SK-N-SH (cell line): ENCODE measurements around the gene STEAP1. TPM values are rescaled to one million over a fixed set of nuclear protein-coding genes. Genes with fewer than 3 reads are reported as not detected.

ENCODE experiments used
- CTCF ChIA-PET: fragments of 300-600, 350-600 bp; formaldehyde crosslinking; extraction: SDS; loops from one replicate; lab custom pipeline; 2021; lab: Yijun Ruan, JAX
- POLR2A ChIA-PET: fragments of 350-600 bp; sonication (Branson Sonifier 250); formaldehyde crosslinking; extraction: SDS; loops from one replicate; lab custom pipeline; 2020; ENCODE audit warnings: antibody characterized with exemption, inconsistent platforms; lab: Yijun Ruan, JAX
- DNase-seq: peaks from one replicate; pipeline ENCODE4 v3.0.0; 2012
- H2AFZ ChIP-seq: fragments of 200-600 bp; sonication (generic); 2 replicates; pipeline ENCODE4 v1.8.1; 2016; ENCODE audit warnings: antibody characterized with exemption, mild to moderate bottlenecking, low read depth
- H3F3A ChIP-seq: fragments of 200-600 bp; sonication (generic); replicated peaks from 2 replicates; pipeline ENCODE3; 2016; ENCODE audit warnings: antibody characterized with exemption, mild to moderate bottlenecking; ENCODE audit not compliant: insufficient read depth
- H3K27ac ChIP-seq, 2 experiments: fragments of 200-500 bp in 1 of 2; fragments of 200-600 bp in 1 of 2; sonication (Bioruptor generic) in 1 of 2; sonication (generic), shearing (Covaris generic) in 1 of 2; 2 replicates each; pipeline versions ENCODE4 v1.5.1 to v1.6.1; 2014 to 2016; ENCODE audit warnings: low read depth in 2 of 2, inconsistent platforms in 1 of 2, low read length in 1 of 2, mild to moderate bottlenecking in 1 of 2, mixed read lengths in 1 of 2
- H3K27me3 ChIP-seq: fragments of 200-600 bp; sonication (generic), shearing (Covaris generic); 2 replicates; pipeline ENCODE4 v1.6.1; 2016; ENCODE audit warnings: mixed run types; ENCODE audit not compliant: insufficient read depth
- H3K36me3 ChIP-seq, 2 experiments: fragments of 200-500 bp in 1 of 2; fragments of 200-600 bp in 1 of 2; sonication (Bioruptor generic) in 1 of 2; sonication (generic) in 1 of 2; replicated peaks in 1 of 2; 2 replicates each; pipeline versions ENCODE3 to v1.5.1; 2014 to 2016; ENCODE audit warnings: low read length in 1 of 2, mild to moderate bottlenecking in 1 of 2; ENCODE audit not compliant: insufficient read depth in 2 of 2, control insufficient read depth in 1 of 2
- H3K4me1 ChIP-seq, 2 experiments: fragments of 200-500 bp in 1 of 2; fragments of 200-600 bp in 1 of 2; sonication (Bioruptor generic) in 1 of 2; sonication (generic), shearing (Covaris generic) in 1 of 2; 2 replicates each; pipeline versions ENCODE4 v1.5.1 to v1.6.1; 2014 to 2016; ENCODE audit warnings: low read depth in 1 of 2, low read length in 1 of 2, mixed run types in 1 of 2; ENCODE audit not compliant: insufficient read depth in 2 of 2, control insufficient read depth in 1 of 2
- H3K4me2 ChIP-seq: fragments of 200-600 bp; sonication (generic), shearing (Covaris generic); 2 replicates; pipeline ENCODE4 v1.6.1; 2017; ENCODE audit warnings: mixed run types
- H3K4me3 ChIP-seq, 2 experiments: fragments of 200-500 bp in 1 of 2; fragments of 200-600 bp in 1 of 2; sonication (Bioruptor generic) in 1 of 2; sonication (generic), shearing (Covaris generic) in 1 of 2; 2 replicates each; pipeline versions ENCODE4 v1.5.1 to v1.8.1; 2014 to 2016; ENCODE audit warnings: low read depth in 2 of 2, inconsistent platforms in 1 of 2, low read length in 1 of 2, mild to moderate bottlenecking in 1 of 2, mixed read lengths in 1 of 2, moderate library complexity in 1 of 2
- H3K79me2 ChIP-seq: fragments of 200-600 bp; sonication (generic); 2 replicates; pipeline ENCODE4 v1.8.1; 2017; ENCODE audit warnings: mild to moderate bottlenecking; ENCODE audit not compliant: insufficient read depth
- H3K9ac ChIP-seq: fragments of 200-600 bp; sonication (generic); 2 replicates; pipeline ENCODE4 v1.6.1; 2017; ENCODE audit warnings: mixed run types
- H3K9me2 ChIP-seq: fragments of 200-600 bp; sonication (generic); 2 replicates; pipeline ENCODE4 v1.6.1; 2017; ENCODE audit warnings: mixed run types
- H3K9me3 ChIP-seq: fragments of 200-600 bp; sonication (generic); 2 replicates; pipeline ENCODE4 v1.6.1; 2017; ENCODE audit warnings: mixed run types, mild to moderate bottlenecking, moderate library complexity
- H4K20me1 ChIP-seq: fragments of 200-600 bp; sonication (generic); 2 replicates; pipeline ENCODE4 v1.6.1; 2017; ENCODE audit warnings: mild to moderate bottlenecking, mixed run types; ENCODE audit not compliant: insufficient read depth
- CHD2 ChIP-seq: fragments of 150-350 bp; IDR thresholded peaks from 2 replicates; pipeline ENCODE4 v1.6.1; 2018; ENCODE audit warnings: low read length; ENCODE audit not compliant: partially characterized antibody
- EP300 ChIP-seq, 2 experiments: IDR thresholded peaks; 2 replicates each; pipeline versions ENCODE4 v1.4.0 to v1.6.1; 2012; ENCODE audit warnings: borderline replicate concordance in 1 of 2, low read depth in 1 of 2, low read length in 1 of 2
- EZH2phosphoT487 ChIP-seq: fragments of 200-600 bp; sonication (generic); IDR thresholded peaks from 2 replicates; pipeline ENCODE4 v1.6.1; 2017; ENCODE audit warnings: low read depth, mixed run types, mild to moderate bottlenecking, antibody characterized with exemption, moderate library complexity, borderline replicate concordance
- FOXJ3 ChIP-seq: sonication (generic); formaldehyde crosslinking; IDR thresholded peaks from 2 replicates; pipeline ENCODE4 v1.5.1; 2020; ENCODE audit warnings: mild to moderate bottlenecking, missing genetic modification reagents
- FOXM1 ChIP-seq: IDR thresholded peaks from 2 replicates; pipeline ENCODE4 v1.4.0; 2012; ENCODE audit warnings: low read depth, mild to moderate bottlenecking
- GABPA ChIP-seq: IDR thresholded peaks from 2 replicates; pipeline ENCODE4 v1.4.0; 2012; ENCODE audit warnings: low read depth, mild to moderate bottlenecking
- GATA2 ChIP-seq: sonication (generic); formaldehyde crosslinking; IDR thresholded peaks from 2 replicates; pipeline ENCODE4 v1.5.0; 2020; ENCODE audit warnings: mild to moderate bottlenecking, missing genetic modification reagents
- NFIC ChIP-seq: IDR thresholded peaks from 2 replicates; pipeline ENCODE4 v1.4.0; 2012; ENCODE audit warnings: borderline replicate concordance
- NRF1 ChIP-seq: IDR thresholded peaks from 2 replicates; pipeline ENCODE4 v1.6.1; 2012; ENCODE audit warnings: low read depth, mild to moderate bottlenecking, low read length
- POLR2AphosphoS5 ChIP-seq: IDR thresholded peaks from 2 replicates; pipeline ENCODE4 v1.6.1; 2012; ENCODE audit warnings: low read depth, low read length
- RCOR1 ChIP-seq: fragments of 150-350 bp; IDR thresholded peaks from 2 replicates; pipeline ENCODE4 v1.6.1; 2017; ENCODE audit warnings: antibody characterized with exemption, low read length
- RXRA ChIP-seq: IDR thresholded peaks from 2 replicates; pipeline ENCODE4 v1.4.0; 2012; ENCODE audit warnings: low read depth, mild to moderate bottlenecking, borderline replicate concordance
- SIN3A ChIP-seq: IDR thresholded peaks from 2 replicates; pipeline ENCODE4 v1.6.1; 2012; ENCODE audit warnings: low read depth, mild to moderate bottlenecking, low read length, moderate library complexity, borderline replicate concordance
- TCF12 ChIP-seq: IDR thresholded peaks from 2 replicates; pipeline ENCODE4 v1.4.0; 2012
- WGBS: methylation state at CpG from one replicate; pipeline ENCODE4 v1.1.6; 2017; ENCODE audit warnings: low lambda C conversion rate; 5-methylcytosine and 5-hydroxymethylcytosine counted together
- polyA plus RNA-seq, 3 experiments: library from polyadenylated mRNA; depleted of rRNA; stranded (reverse); fragments of >200 nt; gene quantifications; 2 replicates each; pipeline ENCODE4 v1.2.3, GENCODE V29; 2012
- TF ChIP-seq, protein P1 (sequence below): fragments of 150-350 bp; IDR thresholded peaks from 2 replicates; pipeline ENCODE4 v1.6.1; 2017; ENCODE audit warnings: antibody characterized with exemption, low read length, low read depth, borderline replicate concordance
- TF ChIP-seq, protein P2 (sequence below): IDR thresholded peaks from 2 replicates; pipeline ENCODE4; 2012
- TF ChIP-seq, protein P3 (sequence below): fragments of 150-350 bp; IDR thresholded peaks from 2 replicates; pipeline ENCODE4 v1.6.1; 2016; ENCODE audit warnings: mild to moderate bottlenecking, low read depth, low read length
- TF ChIP-seq, protein P4 (sequence below): IDR thresholded peaks from 2 replicates; pipeline ENCODE4 v1.6.1; 2012; ENCODE audit warnings: mild to moderate bottlenecking, low read depth, low read length, moderate library complexity
- TF ChIP-seq, protein P5 (sequence below): fragments of 200-600 bp; sonication (generic); IDR thresholded peaks from 2 replicates; pipeline ENCODE4 v1.6.1; 2017; ENCODE audit warnings: antibody characterized with exemption, mild to moderate bottlenecking, moderate library complexity

The STEAP1 gene
- polyA plus RNA-seq, 1 of the 3 experiments (the other 2 are of a cell fraction), result 17.0 TPM

DNA sequence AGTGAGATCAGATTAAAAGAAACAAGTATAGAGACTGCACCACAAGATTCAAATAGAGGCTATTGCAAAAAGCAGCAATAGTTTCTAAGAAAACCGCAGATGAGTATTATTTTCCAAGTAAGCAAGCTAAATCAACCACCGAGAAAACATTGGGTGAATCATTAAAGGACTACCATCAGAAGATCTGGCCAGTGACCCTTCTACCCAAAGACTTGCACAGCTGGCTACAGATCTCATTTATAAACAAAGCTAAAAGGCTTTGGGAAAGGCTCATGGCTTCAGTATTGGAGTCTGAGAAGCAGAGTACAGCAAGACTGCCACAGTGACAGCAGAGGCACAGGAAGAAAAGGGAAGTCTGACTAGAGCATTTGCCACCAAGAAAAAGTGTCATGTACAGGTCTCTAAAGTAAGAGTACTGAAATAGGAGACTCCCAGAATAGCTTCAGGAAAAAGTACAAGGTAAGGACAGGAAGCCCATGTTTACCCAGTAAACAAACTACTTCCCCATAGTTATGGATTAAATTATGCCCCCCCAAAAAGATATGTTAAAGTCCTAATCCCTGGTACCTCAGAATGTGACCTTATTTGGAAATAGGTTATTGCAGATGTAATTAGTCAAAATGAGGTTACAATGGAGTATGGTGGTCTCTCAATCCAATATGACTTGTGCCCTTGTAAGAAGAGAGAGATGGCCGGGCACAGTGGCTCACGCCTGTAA is 19.0 kb downstream of the STEAP1 start (continued):
- TF ChIP-seq GABPA, result no peak
- no peak for TF ChIP-seq GATA2

DNA sequence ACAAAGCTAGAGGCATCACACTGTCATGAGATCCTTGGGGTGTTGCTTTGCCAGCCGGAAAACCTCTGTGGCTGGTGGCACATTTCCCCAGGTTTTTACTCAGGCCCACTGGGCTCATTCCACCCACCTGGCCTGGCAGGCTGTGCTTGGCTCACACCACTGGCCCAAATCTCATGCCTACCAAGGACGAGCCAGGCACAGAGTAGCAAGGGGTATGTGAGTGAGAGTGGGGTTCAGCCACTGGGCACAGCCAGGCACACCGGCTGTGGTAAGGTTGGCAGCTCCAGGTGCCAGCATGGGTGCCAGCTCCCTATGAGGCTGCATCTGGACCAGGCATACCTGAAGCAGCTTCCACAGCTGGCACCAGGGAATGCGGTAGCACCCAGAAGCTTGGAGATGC is 21.4 kb downstream of the STEAP1 start:
- H3K4me2 ChIP-seq, result no peak overlapping the region
- H3K4me3 ChIP-seq, result no peak overlapping the region
- no peak for DNase-seq
- no peaks in the 10 kb centered on the region for H3K79me2 ChIP-seq
- H3K9ac ChIP-seq, result no peak overlapping the region
- H2AFZ ChIP-seq, result no peak overlapping the region
- H4K20me1 ChIP-seq, result no peaks in the 10 kb centered on the region
- WGBS, result 91% methylated on average over 3 of the region's 4 CpGs
- no peaks in the 10 kb centered on the region for H3K36me3 ChIP-seq
- no peaks in the 10 kb centered on the region for H3K27me3 ChIP-seq
- CTCF ChIA-PET, result interaction anchor here (0.8 to 1.5 kb wide), 6 partner anchors 11 to 277 kb away, joined by 3 to 5 read pairs (median 3); partner anchors contain the start of gene STEAP1
- peaks cover 2 to 14% of the 10 kb centered on the region in 2 experiments; a peak in 2 of 4 replicates for H3K4me1 ChIP-seq
- POLR2A ChIA-PET, result no interaction called here
- H3K9me3 ChIP-seq, result no peaks in the 10 kb centered on the region
- no peaks in the 10 kb centered on the region for H3K9me2 ChIP-seq
- peaks cover 26% of the 10 kb centered on the region for H3F3A ChIP-seq
- no peak overlapping the region for H3K27ac ChIP-seq
- no peak for TF ChIP-seq GABPA
- no peak for TF ChIP-seq SIN3A
- TF ChIP-seq CHD2, result no peak
- no peak for TF ChIP-seq RCOR1
- TF ChIP-seq EP300 (IDR thresholded peaks at IDR 0.05; ENCODE audit: borderline replicate concordance in 1 of 2, low read depth in 1 of 2, low read length in 1 of 2), result no peak
- TF ChIP-seq FOXM1, result no peak
- no peak for TF ChIP-seq POLR2AphosphoS5
- TF ChIP-seq, protein P1, sequence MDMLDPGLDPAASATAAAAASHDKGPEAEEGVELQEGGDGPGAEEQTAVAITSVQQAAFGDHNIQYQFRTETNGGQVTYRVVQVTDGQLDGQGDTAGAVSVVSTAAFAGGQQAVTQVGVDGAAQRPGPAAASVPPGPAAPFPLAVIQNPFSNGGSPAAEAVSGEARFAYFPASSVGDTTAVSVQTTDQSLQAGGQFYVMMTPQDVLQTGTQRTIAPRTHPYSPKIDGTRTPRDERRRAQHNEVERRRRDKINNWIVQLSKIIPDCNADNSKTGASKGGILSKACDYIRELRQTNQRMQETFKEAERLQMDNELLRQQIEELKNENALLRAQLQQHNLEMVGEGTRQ, result no peak
- no peak for TF ChIP-seq EZH2phosphoT487
- no peak for TF ChIP-seq FOXJ3
- TF ChIP-seq TCF12, result no peak
- TF ChIP-seq NFIC, result no peak
- TF ChIP-seq, protein P2, sequence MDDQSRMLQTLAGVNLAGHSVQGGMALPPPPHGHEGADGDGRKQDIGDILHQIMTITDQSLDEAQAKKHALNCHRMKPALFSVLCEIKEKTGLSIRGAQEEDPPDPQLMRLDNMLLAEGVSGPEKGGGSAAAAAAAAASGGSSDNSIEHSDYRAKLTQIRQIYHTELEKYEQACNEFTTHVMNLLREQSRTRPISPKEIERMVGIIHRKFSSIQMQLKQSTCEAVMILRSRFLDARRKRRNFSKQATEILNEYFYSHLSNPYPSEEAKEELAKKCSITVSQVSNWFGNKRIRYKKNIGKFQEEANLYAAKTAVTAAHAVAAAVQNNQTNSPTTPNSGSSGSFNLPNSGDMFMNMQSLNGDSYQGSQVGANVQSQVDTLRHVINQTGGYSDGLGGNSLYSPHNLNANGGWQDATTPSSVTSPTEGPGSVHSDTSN, result no peak
- TF ChIP-seq NRF1, result no peak
- no peak for TF ChIP-seq RXRA
- TF ChIP-seq, protein P3, sequence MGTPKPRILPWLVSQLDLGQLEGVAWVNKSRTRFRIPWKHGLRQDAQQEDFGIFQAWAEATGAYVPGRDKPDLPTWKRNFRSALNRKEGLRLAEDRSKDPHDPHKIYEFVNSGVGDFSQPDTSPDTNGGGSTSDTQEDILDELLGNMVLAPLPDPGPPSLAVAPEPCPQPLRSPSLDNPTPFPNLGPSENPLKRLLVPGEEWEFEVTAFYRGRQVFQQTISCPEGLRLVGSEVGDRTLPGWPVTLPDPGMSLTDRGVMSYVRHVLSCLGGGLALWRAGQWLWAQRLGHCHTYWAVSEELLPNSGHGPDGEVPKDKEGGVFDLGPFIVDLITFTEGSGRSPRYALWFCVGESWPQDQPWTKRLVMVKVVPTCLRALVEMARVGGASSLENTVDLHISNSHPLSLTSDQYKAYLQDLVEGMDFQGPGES, result no peak
- TF ChIP-seq, protein P4, sequence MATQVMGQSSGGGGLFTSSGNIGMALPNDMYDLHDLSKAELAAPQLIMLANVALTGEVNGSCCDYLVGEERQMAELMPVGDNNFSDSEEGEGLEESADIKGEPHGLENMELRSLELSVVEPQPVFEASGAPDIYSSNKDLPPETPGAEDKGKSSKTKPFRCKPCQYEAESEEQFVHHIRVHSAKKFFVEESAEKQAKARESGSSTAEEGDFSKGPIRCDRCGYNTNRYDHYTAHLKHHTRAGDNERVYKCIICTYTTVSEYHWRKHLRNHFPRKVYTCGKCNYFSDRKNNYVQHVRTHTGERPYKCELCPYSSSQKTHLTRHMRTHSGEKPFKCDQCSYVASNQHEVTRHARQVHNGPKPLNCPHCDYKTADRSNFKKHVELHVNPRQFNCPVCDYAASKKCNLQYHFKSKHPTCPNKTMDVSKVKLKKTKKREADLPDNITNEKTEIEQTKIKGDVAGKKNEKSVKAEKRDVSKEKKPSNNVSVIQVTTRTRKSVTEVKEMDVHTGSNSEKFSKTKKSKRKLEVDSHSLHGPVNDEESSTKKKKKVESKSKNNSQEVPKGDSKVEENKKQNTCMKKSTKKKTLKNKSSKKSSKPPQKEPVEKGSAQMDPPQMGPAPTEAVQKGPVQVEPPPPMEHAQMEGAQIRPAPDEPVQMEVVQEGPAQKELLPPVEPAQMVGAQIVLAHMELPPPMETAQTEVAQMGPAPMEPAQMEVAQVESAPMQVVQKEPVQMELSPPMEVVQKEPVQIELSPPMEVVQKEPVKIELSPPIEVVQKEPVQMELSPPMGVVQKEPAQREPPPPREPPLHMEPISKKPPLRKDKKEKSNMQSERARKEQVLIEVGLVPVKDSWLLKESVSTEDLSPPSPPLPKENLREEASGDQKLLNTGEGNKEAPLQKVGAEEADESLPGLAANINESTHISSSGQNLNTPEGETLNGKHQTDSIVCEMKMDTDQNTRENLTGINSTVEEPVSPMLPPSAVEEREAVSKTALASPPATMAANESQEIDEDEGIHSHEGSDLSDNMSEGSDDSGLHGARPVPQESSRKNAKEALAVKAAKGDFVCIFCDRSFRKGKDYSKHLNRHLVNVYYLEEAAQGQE, result no peak
- TF ChIP-seq, protein P5, sequence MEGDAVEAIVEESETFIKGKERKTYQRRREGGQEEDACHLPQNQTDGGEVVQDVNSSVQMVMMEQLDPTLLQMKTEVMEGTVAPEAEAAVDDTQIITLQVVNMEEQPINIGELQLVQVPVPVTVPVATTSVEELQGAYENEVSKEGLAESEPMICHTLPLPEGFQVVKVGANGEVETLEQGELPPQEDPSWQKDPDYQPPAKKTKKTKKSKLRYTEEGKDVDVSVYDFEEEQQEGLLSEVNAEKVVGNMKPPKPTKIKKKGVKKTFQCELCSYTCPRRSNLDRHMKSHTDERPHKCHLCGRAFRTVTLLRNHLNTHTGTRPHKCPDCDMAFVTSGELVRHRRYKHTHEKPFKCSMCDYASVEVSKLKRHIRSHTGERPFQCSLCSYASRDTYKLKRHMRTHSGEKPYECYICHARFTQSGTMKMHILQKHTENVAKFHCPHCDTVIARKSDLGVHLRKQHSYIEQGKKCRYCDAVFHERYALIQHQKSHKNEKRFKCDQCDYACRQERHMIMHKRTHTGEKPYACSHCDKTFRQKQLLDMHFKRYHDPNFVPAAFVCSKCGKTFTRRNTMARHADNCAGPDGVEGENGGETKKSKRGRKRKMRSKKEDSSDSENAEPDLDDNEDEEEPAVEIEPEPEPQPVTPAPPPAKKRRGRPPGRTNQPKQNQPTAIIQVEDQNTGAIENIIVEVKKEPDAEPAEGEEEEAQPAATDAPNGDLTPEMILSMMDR, result no peak
- TF ChIP-seq, all 33 proteins: peak for 0
